OCI-LY3 (cell line): ENCODE measurements around the gene HCFC2.

Experiments used
- EZH2phosphoT487 ChIP-seq: fragments of 200-600 bp; shearing (Covaris generic); IDR thresholded peaks from 2 replicates; pipeline ENCODE4 v1.6.1; 2018; ENCODE audit warnings: antibody characterized with exemption, mixed run types, low read depth
- TF ChIP-seq, protein P1 (sequence below): fragments of 200-600, 300-600 bp; sonication (generic); IDR thresholded peaks from 2 replicates; pipeline ENCODE4 v1.5.1; 2014; ENCODE audit warnings: antibody characterized with exemption, low read length, low read depth

DNA sequence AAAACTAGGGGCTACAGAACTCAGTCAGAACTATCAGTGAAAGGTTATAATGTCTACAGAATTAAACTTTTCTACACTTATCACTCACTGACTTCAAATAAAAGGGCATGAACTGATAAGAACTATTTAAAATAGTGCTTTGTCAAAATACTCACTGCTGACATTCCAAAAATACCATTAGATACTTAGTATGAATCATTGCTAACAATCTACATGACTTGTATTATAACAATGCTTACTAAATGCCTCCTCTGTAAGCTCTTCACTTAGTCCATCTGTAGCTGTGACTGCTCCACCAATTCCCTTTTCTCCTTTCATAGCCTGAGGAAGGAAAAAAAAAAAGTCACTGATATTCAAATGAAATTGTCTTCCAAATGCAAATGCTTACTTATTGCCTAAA lies 56.7 kb downstream of the HCFC2 start:
- TF ChIP-seq, protein P1, sequence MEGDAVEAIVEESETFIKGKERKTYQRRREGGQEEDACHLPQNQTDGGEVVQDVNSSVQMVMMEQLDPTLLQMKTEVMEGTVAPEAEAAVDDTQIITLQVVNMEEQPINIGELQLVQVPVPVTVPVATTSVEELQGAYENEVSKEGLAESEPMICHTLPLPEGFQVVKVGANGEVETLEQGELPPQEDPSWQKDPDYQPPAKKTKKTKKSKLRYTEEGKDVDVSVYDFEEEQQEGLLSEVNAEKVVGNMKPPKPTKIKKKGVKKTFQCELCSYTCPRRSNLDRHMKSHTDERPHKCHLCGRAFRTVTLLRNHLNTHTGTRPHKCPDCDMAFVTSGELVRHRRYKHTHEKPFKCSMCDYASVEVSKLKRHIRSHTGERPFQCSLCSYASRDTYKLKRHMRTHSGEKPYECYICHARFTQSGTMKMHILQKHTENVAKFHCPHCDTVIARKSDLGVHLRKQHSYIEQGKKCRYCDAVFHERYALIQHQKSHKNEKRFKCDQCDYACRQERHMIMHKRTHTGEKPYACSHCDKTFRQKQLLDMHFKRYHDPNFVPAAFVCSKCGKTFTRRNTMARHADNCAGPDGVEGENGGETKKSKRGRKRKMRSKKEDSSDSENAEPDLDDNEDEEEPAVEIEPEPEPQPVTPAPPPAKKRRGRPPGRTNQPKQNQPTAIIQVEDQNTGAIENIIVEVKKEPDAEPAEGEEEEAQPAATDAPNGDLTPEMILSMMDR = no peak
- no peak for TF ChIP-seq EZH2phosphoT487
